Subcutaneous adipose tissue (tissue), 4 donors: ENCODE data around the gene EPRS1. TPM values are rescaled to one million over a fixed set of nuclear protein-coding genes. Genes with fewer than 3 reads are reported as not detected.

ENCODE experiments used
- CTCF ChIP-seq: fragments of 450-650 bp; IDR thresholded peaks from one replicate; pipeline ENCODE4 v1.5.1; 2016; ENCODE audit warnings: low read depth, mild to moderate bottlenecking, control low read depth, antibody characterized with exemption, moderate library complexity
- total RNA-seq, 4 donors: library from RNA; depleted of rRNA; stranded (reverse); fragments of >200 nt; gene quantifications; one replicate each; pipeline ENCODE4 v1.1.0, GENCODE V29; 2016

Gene EPRS1
- total RNA-seq, 4 donors from 2014 or later: 41.6 to 84.1 (median 53.3) TPM

- TF ChIP-seq CTCF: no peak
Measured at GRCh38 chr1:220028346-220028895, 17.9 kb downstream of the EPRS1 start.

DNA sequence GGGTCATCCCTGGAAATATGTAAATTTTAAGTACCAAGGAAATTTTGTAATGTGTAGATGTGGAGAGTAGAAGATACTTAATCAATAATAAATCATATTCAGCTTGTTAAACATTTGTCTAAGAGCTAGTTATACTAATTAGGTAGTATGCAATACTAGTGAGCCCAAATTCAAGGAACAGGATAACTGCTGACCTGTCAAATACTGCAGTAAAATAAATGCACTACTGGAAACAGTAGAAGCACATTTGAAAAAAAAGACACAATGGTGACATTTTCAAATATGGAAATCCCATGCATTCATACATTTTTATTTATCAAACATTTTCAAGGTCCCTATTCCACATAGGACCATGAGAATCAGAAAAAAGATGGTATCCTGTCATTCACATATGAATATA, 27.2 kb downstream of the EPRS1 start:
- TF ChIP-seq CTCF: no peak

DNA sequence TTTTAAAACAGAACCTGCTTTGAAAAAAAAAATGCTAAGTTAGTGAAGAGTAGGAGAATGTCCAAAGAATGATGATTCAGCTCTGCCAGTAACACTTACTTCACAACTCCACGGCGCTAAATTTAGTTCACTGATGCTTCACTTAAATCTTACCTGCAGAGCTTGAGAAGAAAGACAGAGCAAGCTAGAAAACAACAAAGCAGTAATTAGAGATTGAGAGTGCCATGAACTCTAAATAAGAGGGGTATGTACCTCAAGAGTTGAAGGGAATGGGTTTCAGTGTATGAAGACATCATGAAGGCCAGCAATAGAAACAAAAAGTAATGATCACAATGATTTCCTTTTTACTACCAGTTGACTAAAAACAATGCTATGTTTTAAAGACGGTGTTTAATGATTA, 32.8 kb downstream of the EPRS1 start:
- no peak for TF ChIP-seq CTCF

DNA sequence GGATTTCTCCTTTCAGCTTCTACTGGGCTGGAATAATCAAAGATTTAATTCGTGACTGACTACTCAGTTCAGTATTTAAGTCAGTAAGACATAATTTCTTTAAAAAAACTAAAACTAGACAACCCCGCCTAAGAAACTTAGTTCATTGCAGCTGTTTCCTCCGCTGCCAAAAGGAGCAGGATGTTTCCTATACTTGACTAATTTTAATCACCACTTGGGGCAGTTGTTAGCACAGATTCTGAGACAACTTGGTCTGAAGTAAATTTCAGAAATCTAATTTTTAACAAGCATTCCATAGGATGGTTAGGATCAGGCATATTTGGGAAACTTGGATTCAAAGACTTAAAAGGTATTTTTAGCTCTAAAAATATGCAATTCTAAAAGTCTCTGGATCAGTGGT, 34.0 kb downstream of the EPRS1 start:
- no peak for TF ChIP-seq CTCF

GRCh38 chr1:220011620-220012019, 34.7 kb downstream of the EPRS1 start:
- no peak for TF ChIP-seq CTCF

- no peak for TF ChIP-seq CTCF
Measured at GRCh38 chr1:220007438-220007837, 38.9 kb downstream of the EPRS1 start.

GRCh38 chr1:220005489-220005888, 40.8 kb downstream of the EPRS1 start:
- TF ChIP-seq CTCF: no peak
